Activated naive CD8-positive, alpha-beta T cell treated with anti-CD3 and anti-CD28 coated beads, Interleukin-2, amount 10 ng/mL, durations not matched to agents 7 days and 5 days (primary cell): ENCODE data around the gene HNF4A. TPM values are rescaled to one million over a fixed set of nuclear protein-coding genes. Genes with fewer than 3 reads are reported as not detected.
"Not testable (repeated sequence)": the region's sequence is repeated elsewhere in the genome, so short reads cannot be mapped to it uniquely, and the experiment has no call there.

Experiments used
- ATAC-seq: fragments of 150-1000 bp; cut with Tn5 transposase; one replicate; pipeline ENCODE4 v1.10.0; 2021; ENCODE audit warnings: low read depth, moderate library complexity
- POLR2A ChIA-PET: fragments of 350-600 bp; sonication (Branson Sonifier 250); formaldehyde crosslinking; loops from one replicate; lab custom pipeline; 2021; ENCODE audit warnings: antibody characterized with exemption; lab: Charles Lee
- DNase-seq: peaks from one replicate; pipeline ENCODE4 v3.0.0; 2021
- H3K27ac Mint-ChIP-seq: one replicate; pipeline ENCODE4 v1.8.0; 2022; ENCODE audit warnings: mild to moderate bottlenecking, mixed read lengths
- H3K27me3 Mint-ChIP-seq: one replicate; pipeline ENCODE4 v1.8.0; 2022; ENCODE audit warnings: mild to moderate bottlenecking, moderate library complexity, mixed read lengths
- H3K36me3 Mint-ChIP-seq: one replicate; pipeline ENCODE4 v1.8.0; 2021; ENCODE audit warnings: mild to moderate bottlenecking, mixed read lengths
- H3K4me1 Mint-ChIP-seq: one replicate; pipeline ENCODE4 v1.8.0; 2021; ENCODE audit warnings: mixed read lengths
- H3K4me3 Mint-ChIP-seq: one replicate; pipeline ENCODE4 v1.8.0; 2022; ENCODE audit warnings: mild to moderate bottlenecking, moderate library complexity, mixed read lengths
- H3K9me3 Mint-ChIP-seq: one replicate; pipeline ENCODE4 v1.8.0; 2021; ENCODE audit warnings: mixed read lengths
- total RNA-seq, 2 experiments: library from RNA; stranded (reverse); gene quantifications; one replicate each; pipeline ENCODE4 v1.2.3, GENCODE V29; 2021

Gene HNF4A
- total RNA-seq, 2 experiments from 2014 or later: not detected

- Mint-ChIP-seq H3K27ac (no peak overlapping the region), H3K9me3 (no peaks in the 10 kb centered on the region), H3K36me3 (no peaks in the 10 kb centered on the region), H3K4me1 (no peaks in the 10 kb centered on the region), H3K4me3 (no peak overlapping the region), H3K27me3 (no peaks in the 10 kb centered on the region)
- POLR2A ChIA-PET: no interaction called here
- ATAC-seq: no peak
- no peak for DNase-seq
These were observed 20.8 kb upstream of the HNF4A start for GRCh38 chr20:44334709-44335108.

DNA sequence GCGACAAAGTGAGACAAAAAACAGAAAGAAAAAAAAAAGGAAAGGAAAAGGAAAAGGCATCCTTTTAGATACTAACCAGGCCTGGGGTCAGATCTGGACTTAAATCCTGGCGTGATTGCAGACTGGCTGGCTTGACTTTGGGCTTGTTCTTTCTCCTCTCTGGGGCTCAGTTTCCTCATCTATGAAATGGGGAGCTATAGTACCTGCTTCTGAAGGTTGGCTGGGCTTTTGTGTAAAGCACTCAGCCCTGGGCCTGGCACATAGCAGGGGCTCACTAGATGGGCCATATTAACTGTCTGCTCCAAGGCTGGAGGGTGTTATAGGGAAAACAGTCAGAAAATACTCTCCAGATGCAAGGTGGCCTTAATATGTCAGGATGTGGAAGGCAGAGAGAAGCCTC is 19.8 kb upstream of the HNF4A start:
- POLR2A ChIA-PET: no interaction called here
- ATAC-seq (no peak), DNase-seq (no peak)
- H3K27me3 Mint-ChIP-seq: no peaks in the 10 kb centered on the region
- H3K9me3 Mint-ChIP-seq: no peaks in the 10 kb centered on the region
- H3K4me3 Mint-ChIP-seq: no peak overlapping the region
- no peaks in the 10 kb centered on the region for H3K4me1 Mint-ChIP-seq
- no peaks in the 10 kb centered on the region for H3K36me3 Mint-ChIP-seq
- H3K27ac Mint-ChIP-seq: no peak overlapping the region

DNA sequence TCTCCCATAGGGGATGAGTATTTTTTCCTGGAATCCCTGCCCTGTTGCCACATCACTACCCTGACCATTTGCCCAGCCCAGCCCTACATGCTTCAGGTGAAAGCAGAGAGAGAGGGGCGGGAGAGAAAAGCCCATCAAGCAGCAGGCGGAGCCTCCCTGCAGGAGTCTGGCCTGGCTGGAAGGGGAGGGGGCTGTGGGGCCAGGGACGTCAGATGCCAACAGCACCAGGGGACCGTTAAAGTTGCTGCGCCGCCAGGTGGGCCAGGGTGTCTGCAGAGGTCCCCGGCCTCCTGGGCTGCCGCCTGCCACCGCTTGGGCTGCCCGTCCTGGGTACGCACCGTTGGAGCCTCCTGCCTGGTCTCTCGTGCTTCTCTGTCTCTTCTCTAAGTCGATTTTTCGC is 19.4 kb upstream of the HNF4A start:
- Mint-ChIP-seq H3K4me1 (no peaks in the 10 kb centered on the region), H3K36me3 (no peaks in the 10 kb centered on the region), H3K27ac (no peak overlapping the region), H3K4me3 (no peak overlapping the region), H3K9me3 (no peaks in the 10 kb centered on the region), H3K27me3 (no peaks in the 10 kb centered on the region)
- POLR2A ChIA-PET: no interaction called here
- DNase-seq (no peak), ATAC-seq (no peak)

GRCh38 chr20:44336725-44337380 is 18.6 kb upstream of the HNF4A start, which contains the start of gene R3HDML:
TSS of gene R3HDML (plus strand) at chr20:44337043. CDS start at chr20:44337158, 115 bp downstream.
- ATAC-seq (no peak), DNase-seq (no peak)
- POLR2A ChIA-PET: no interaction called here
- no peaks in the 10 kb centered on the region for H3K9me3 Mint-ChIP-seq
- H3K4me3 Mint-ChIP-seq: no peak within 1 kb of the TSS
- no peaks in the 10 kb centered on the region for H3K27me3 Mint-ChIP-seq
- no peaks in the 10 kb centered on the region for H3K36me3 Mint-ChIP-seq
- H3K27ac Mint-ChIP-seq: no peak within 1 kb of the TSS
- no peaks in the 10 kb centered on the region for H3K4me1 Mint-ChIP-seq

DNA sequence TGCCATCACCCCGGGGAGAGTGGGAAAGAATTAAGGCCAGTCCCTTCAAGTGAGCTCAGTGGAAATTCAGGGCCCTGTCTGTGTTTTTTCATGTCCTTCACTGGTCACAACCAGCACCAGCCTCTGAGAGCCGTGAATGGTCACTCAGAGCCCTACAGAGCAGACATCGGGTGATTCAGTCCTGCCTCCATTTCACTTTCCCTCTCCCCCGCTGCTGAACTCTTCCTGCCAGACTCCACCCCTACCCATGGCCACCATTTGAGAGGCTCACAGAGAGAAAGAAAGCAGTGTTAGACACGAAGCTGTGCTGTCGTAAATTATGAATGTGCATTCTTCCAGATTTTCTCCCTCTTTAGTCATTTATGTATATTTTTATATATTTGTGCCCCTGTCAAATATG is 13.3 kb upstream of the HNF4A start:
- no peaks in the 10 kb centered on the region for H3K36me3 Mint-ChIP-seq
- POLR2A ChIA-PET: no interaction called here
- no peaks in the 10 kb centered on the region for H3K27me3 Mint-ChIP-seq
- no peak for DNase-seq
- ATAC-seq: no peak
- no peaks in the 10 kb centered on the region for H3K9me3 Mint-ChIP-seq
- no peaks in the 10 kb centered on the region for H3K4me1 Mint-ChIP-seq
- no peak overlapping the region for H3K27ac Mint-ChIP-seq
- no peak overlapping the region for H3K4me3 Mint-ChIP-seq

DNA sequence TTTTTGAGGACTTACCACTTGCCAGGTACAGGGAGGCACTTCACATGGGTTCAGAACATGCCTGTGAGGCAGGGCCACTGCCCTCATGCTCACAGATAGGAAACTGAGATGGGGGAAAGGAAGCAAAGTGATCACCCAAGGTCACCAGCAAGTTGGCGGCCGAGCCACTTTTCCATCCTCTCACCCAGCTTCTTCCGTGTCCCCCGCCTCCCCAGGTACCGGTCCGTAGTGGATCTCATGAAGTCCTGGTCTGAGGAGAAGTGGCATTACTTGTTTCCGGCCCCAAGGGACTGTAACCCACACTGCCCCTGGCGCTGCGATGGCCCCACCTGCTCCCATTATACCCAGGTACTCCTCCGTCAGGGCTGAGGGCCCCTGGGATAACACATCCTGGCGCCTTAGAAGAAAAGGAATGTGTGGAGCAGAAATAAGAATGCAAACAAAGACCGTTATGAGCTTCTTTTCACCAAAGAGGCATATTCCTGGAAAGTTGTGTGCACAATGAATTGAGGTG is 12.3 kb upstream of the HNF4A start:
- Mint-ChIP-seq H3K27me3 (no peaks in the 10 kb centered on the region), H3K36me3 (no peaks in the 10 kb centered on the region), H3K27ac (no peak overlapping the region), H3K9me3 (no peaks in the 10 kb centered on the region), H3K4me1 (no peaks in the 10 kb centered on the region), H3K4me3 (no peak overlapping the region)
- POLR2A ChIA-PET: no interaction called here
- DNase-seq (no peak), ATAC-seq (no peak)

DNA sequence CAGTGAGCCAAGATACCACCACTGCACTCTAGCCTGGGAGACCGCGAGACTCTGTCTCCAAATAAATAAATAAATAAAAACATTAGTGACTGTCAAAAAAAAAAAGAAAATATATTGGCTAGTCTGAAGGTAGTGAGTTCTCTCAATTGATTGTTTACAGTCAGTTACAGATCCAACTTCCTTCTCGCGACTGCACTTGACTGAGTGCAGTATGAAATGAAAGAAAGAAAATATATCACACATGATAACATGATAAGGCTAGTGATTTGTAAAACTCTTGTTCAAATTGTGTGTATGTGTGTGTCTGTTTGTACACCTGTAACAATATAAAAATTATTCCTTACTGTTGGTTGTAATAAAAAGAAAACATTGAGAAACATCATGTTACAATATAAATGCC is 10.8 kb upstream of the HNF4A start:
- no peaks in the 10 kb centered on the region for H3K36me3 Mint-ChIP-seq
- H3K4me1 Mint-ChIP-seq: no peaks in the 10 kb centered on the region
- POLR2A ChIA-PET: no interaction called here
- no peaks in the 10 kb centered on the region for H3K27me3 Mint-ChIP-seq
- H3K9me3 Mint-ChIP-seq: no peaks in the 10 kb centered on the region
- no peak overlapping the region for H3K4me3 Mint-ChIP-seq
- DNase-seq: no peak
- H3K27ac Mint-ChIP-seq: no peak overlapping the region
- ATAC-seq: no peak

GRCh38 chr20:44345147-44345546 is 10.4 kb upstream of the HNF4A start:
- POLR2A ChIA-PET: no interaction called here
- H3K36me3 Mint-ChIP-seq: no peaks in the 10 kb centered on the region
- no peaks in the 10 kb centered on the region for H3K27me3 Mint-ChIP-seq

GRCh38 chr20:44345941-44346340 is 9.6 kb upstream of the HNF4A start:
- H3K27ac Mint-ChIP-seq, H3K27me3 Mint-ChIP-seq, POLR2A ChIA-PET, H3K4me1 Mint-ChIP-seq, ATAC-seq, H3K9me3 Mint-ChIP-seq, H3K4me3 Mint-ChIP-seq, DNase-seq, H3K36me3 Mint-ChIP-seq: not testable (repeated sequence)

More at GRCh38 chr20:44345147-44345546, 10.4 kb upstream of the HNF4A start:
- Mint-ChIP-seq H3K4me3 (no peak overlapping the region), H3K9me3 (no peaks in the 10 kb centered on the region), H3K27ac (no peak overlapping the region), H3K4me1 (no peaks in the 10 kb centered on the region)
- no peak for DNase-seq
- no peak for ATAC-seq

- Mint-ChIP-seq H3K4me1 (peaks cover 8% of the 10 kb centered on the region), H3K4me3 (no peak overlapping the region), H3K9me3 (no peaks in the 10 kb centered on the region), H3K27me3 (no peaks in the 10 kb centered on the region), H3K27ac (no peak overlapping the region), H3K36me3 (no peaks in the 10 kb centered on the region)
- POLR2A ChIA-PET: no interaction called here
- ATAC-seq (no peak), DNase-seq (no peak)
These were observed 7.3 kb upstream of the HNF4A start for GRCh38 chr20:44348168-44348659.

GRCh38 chr20:44349349-44349748 is 6.2 kb upstream of the HNF4A start:
- Mint-ChIP-seq H3K4me3 (no peak overlapping the region), H3K36me3 (no peaks in the 10 kb centered on the region), H3K27ac (no peak overlapping the region), H3K27me3 (no peaks in the 10 kb centered on the region), H3K9me3 (no peaks in the 10 kb centered on the region), H3K4me1 (peaks cover 8% of the 10 kb centered on the region)
- DNase-seq: no peak
- POLR2A ChIA-PET: no interaction called here
- no peak for ATAC-seq

DNA sequence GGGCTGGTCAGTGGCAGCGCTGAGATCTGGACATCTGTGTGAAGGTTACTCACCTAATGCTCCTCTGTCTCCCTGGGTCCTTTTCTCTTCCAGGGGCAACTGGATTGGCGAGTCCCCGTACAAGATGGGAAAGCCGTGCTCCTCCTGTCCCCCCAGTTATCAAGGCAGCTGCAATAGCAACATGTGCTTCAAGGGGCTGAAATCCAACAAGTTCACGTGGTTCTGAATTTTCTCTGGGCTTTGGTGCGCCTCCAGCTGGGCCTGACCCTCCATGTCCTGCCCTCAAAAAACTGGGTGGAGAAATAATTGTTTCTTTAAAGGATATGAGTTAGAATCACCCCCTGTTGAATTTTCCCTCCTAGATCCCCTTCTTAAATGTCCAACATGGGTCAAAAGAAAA is 4.9 kb upstream of the HNF4A start:
- no peaks in the 10 kb centered on the region for H3K9me3 Mint-ChIP-seq
- H3K27me3 Mint-ChIP-seq: no peaks in the 10 kb centered on the region
- ATAC-seq (no peak), DNase-seq (no peak)
- H3K4me3 Mint-ChIP-seq: no peak overlapping the region
- no peaks in the 10 kb centered on the region for H3K36me3 Mint-ChIP-seq
- H3K27ac Mint-ChIP-seq: no peak overlapping the region
- POLR2A ChIA-PET: no interaction called here
- peaks cover 8% of the 10 kb centered on the region for H3K4me1 Mint-ChIP-seq

GRCh38 chr20:44354979-44355497 is 461 bp upstream of the HNF4A start:
- no peak overlapping the region for H3K27ac Mint-ChIP-seq
- no peaks in the 10 kb centered on the region for H3K9me3 Mint-ChIP-seq
- POLR2A ChIA-PET: no interaction called here
- no peak for ATAC-seq
- H3K4me3 Mint-ChIP-seq: no peak overlapping the region
- no peaks in the 10 kb centered on the region for H3K36me3 Mint-ChIP-seq
- peaks cover 8% of the 10 kb centered on the region for H3K4me1 Mint-ChIP-seq
- no peak for DNase-seq
- peaks cover under 1% of the 10 kb centered on the region for H3K27me3 Mint-ChIP-seq

DNA sequence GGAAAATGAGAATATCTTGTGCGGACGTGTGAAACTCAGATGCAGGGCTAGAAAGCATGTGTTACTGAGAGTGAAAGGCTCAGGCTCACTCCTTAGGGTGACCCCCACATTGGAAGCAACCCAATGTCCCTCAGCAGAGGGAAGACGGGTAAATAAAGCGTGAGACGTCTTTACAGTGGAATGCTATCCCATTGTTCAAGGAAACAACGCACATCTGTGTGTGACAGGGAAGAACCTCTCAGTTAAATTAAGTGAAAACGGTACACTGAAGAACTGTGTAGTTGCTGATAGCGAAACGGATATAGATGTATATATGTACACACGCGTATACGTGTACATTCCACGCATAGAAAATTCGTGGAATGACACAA is 839 bp downstream of the HNF4A start:
- H3K4me1 Mint-ChIP-seq: peaks cover 8% of the 10 kb centered on the region
- H3K4me3 Mint-ChIP-seq: no peak overlapping the region
- H3K9me3 Mint-ChIP-seq: no peaks in the 10 kb centered on the region
- peaks cover 4% of the 10 kb centered on the region for H3K27me3 Mint-ChIP-seq
- no peaks in the 10 kb centered on the region for H3K36me3 Mint-ChIP-seq
- POLR2A ChIA-PET: no interaction called here
- DNase-seq (no peak), ATAC-seq (no peak)
- H3K27ac Mint-ChIP-seq: no peak overlapping the region
